Measurements from ENCODE around the gene VAV1.

The VAV1 gene

DNA sequence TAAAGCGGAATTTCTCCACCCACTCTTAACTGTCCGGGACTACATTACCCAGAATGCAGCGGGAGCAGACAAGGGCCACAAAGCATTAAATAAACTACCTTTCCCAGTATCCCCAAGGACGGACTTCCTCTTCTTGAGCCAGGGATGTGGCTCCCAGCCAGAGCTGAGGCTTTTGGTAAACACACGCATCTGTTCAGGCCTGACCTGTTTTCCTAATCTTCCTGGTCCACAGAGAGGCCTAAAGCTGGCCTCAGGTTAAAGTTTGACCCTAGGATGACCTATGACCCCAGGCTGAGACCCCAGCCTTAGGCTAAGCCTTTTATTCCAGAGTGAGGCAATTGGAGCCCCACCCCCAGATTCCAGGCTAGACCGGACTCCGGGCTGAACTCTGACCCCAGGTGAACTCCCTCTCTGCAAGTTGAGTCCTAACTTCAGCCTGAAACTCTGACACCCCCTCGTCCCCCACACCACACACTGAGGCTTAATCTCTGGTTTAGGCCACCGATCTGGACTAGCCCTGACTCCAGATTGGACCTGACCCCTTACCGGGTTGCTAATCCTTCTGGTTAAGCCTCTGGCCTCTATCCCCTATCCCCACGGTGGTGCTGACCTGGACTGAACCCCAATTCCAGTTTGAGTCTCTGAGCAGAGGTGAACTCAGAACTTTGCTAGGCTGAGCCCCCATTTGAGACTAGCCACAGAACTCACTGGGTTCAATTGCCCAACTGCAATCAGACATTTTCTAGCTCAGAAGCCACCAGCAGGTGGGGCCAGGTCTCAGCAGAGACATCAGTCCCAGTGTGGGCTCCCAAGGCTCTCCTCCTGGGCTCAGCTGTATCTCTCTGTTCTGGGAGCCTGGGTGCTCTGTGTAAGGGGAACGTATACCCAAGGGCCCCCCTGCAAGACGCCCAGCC is 34.4 kb upstream of the VAV1 start:
- peak overlapping the region; percentile 65 to 73 for H3K4me3 ChIP-seq (ENCODE audit: low read length in 2 of 2)

DNA sequence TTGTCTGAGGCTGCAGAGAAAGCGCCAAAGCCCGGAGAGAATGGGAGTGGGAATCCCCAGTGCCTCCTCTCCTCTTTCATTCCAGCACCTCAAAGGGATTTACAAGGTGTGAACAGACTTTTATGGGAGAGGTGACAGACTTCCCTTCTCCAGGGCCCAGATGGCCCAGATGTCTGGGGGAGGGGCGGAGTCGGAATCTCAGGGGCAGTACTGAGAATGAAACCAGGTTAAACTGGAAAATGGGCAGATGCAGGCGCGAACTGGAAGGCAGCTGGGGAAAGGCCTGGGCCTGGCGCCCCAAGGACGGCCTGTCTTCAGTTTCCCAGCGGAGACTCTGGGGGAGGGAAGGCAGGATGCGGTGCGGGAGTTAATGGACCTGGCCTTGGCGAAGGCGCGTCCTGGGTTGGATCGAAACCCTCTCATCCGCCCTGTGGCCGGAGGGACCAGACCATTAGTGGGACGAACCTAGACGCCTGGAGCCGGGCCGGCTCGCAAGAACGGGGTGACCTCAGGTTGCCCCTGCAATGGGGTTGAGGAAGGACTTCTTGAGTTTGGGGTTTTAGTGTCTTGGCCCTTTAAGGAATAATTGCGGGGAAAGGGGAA is 33.6 kb upstream of the VAV1 start:
- Histone ChIP-seq H3K4me1 (ENCODE audit: control insufficient read depth in 2 of 2, insufficient read depth in 2 of 2, low read length in 2 of 2) (peaks cover 28 to 37% of the 10 kb centered on the region in 2 donors), H3K36me3 (ENCODE audit: control insufficient read depth in 2 of 2, insufficient read depth in 2 of 2, low read length in 2 of 2) (peaks cover 6 to 12% of the 10 kb centered on the region in 2 donors), H3K27ac (ENCODE audit: low read depth in 2 of 2, low read length in 2 of 2) (peak overlapping the region; percentile 89 to 96), H3K4me3 (ENCODE audit: low read length in 2 of 2) (peak overlapping the region; percentile 65 to 73), H3K9ac (ENCODE audit: low read depth in 1 of 2, low read length in 2 of 2) (peak overlapping the region; percentile 76 to 87), H3K9me3 (ENCODE audit: control insufficient read depth in 2 of 2, low read length in 2 of 2) (no peaks in the 10 kb centered on the region), H3K27me3 (ENCODE audit: control insufficient read depth in 2 of 2, insufficient read depth in 2 of 2, low read length in 2 of 2) (no peaks in the 10 kb centered on the region)

More for the DNA sequence above, 34.4 kb upstream of the VAV1 start:
- peak overlapping the region; percentile 76 to 87 for H3K9ac ChIP-seq (ENCODE audit: low read depth in 1 of 2, low read length in 2 of 2)
- H3K36me3 ChIP-seq (ENCODE audit: control insufficient read depth in 2 of 2, insufficient read depth in 2 of 2, low read length in 2 of 2), result peaks cover 2 to 6% of the 10 kb centered on the region in 2 donors
- no peaks in the 10 kb centered on the region for H3K27me3 ChIP-seq (ENCODE audit: control insufficient read depth in 2 of 2, insufficient read depth in 2 of 2, low read length in 2 of 2)
- peaks cover 28 to 36% of the 10 kb centered on the region in 2 donors for H3K4me1 ChIP-seq (ENCODE audit: control insufficient read depth in 2 of 2, insufficient read depth in 2 of 2, low read length in 2 of 2)
- no peaks in the 10 kb centered on the region for H3K9me3 ChIP-seq (ENCODE audit: control insufficient read depth in 2 of 2, low read length in 2 of 2)
- peak overlapping the region; percentile 89 to 96 for H3K27ac ChIP-seq (ENCODE audit: low read depth in 2 of 2, low read length in 2 of 2)

DNA sequence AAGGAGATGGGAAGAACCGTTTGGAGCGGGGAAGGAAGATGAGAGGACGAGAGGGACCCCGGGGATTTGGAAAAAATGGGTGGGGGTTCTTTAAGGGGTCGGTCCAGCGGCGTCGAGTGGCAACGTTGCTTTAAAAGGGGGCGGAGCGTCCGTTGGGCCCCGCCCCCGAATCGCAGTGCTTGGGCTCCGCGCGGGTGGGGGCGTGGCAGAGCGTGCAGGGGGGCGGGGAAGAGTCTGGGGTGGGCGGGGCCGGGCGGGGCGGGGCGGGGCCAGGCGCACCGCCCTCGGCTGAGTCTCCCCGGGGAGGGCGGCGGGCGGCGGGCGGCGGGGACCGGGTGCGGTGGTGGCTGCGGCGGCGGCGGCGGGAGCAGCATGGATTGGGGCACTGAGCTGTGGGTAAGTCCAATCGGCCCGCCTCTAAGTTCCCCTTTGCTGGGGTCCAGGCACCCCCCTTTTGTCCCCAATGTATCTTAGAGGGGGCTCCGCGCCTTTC is 33.1 kb upstream of the VAV1 start, which contains the start of gene TRIP10:
TSS of gene TRIP10 (plus strand) at position 291 of the 493 bp plus-strand sequence. CDS start at position 373, 82 bp downstream.
- no peaks in the 10 kb centered on the region for H3K9me3 ChIP-seq (ENCODE audit: control insufficient read depth in 2 of 2, low read length in 2 of 2)
- peak within 1 kb of the TSS; percentile 89 to 96 for H3K27ac ChIP-seq (ENCODE audit: low read depth in 2 of 2, low read length in 2 of 2)
- peaks cover 34 to 42% of the 10 kb centered on the region in 2 donors for H3K4me1 ChIP-seq (ENCODE audit: control insufficient read depth in 2 of 2, insufficient read depth in 2 of 2, low read length in 2 of 2)
- no peaks in the 10 kb centered on the region for H3K27me3 ChIP-seq (ENCODE audit: control insufficient read depth in 2 of 2, insufficient read depth in 2 of 2, low read length in 2 of 2)
- peaks cover 10 to 16% of the 10 kb centered on the region in 2 donors for H3K36me3 ChIP-seq (ENCODE audit: control insufficient read depth in 2 of 2, insufficient read depth in 2 of 2, low read length in 2 of 2)
- H3K4me3 ChIP-seq (ENCODE audit: low read length in 2 of 2), result peak within 1 kb of the TSS; percentile 81 to 85
- peak within 1 kb of the TSS; percentile 91 to 95 for H3K9ac ChIP-seq (ENCODE audit: low read depth in 1 of 2, low read length in 2 of 2)

DNA sequence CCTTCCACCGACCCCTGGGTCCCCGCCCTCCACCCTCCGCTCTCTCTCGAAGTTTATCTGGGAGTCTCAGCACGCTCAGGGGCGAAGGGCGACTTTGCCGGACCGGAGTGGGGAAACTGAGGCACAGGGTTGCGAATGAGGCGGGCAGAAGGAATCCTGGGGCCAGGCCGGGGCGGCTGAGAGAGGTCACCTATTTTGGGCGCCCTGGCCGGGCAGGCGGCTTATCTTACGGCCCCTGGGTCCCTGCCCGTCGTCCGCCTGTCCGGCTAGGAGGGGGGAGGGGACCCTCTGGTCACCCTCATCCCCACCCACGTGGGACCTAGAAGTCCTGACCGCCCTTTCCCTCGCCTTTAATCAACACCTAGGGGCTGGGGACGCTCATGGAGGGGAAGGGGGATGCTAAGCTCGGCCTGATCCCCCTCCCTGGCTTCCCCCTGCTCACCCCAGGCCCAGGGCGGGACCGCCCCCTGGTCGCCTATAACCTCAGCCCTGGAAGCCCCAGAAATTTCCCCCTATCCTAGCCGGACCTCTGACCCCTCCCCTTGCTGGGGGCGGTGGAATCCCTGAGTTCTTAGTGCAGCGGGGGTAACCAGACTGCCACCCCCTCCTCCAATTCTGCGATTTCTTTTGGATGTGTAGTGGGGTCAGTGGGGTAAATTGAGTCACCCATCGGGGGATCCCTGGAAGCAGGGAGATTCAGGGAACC is 32.5 kb upstream of the VAV1 start:
- Histone ChIP-seq H3K9me3 (ENCODE audit: control insufficient read depth in 2 of 2, low read length in 2 of 2) (no peaks in the 10 kb centered on the region), H3K4me1 (ENCODE audit: control insufficient read depth in 2 of 2, insufficient read depth in 2 of 2, low read length in 2 of 2) (peaks cover 38 to 46% of the 10 kb centered on the region in 2 donors), H3K27ac (ENCODE audit: low read depth in 2 of 2, low read length in 2 of 2) (peak overlapping the region; percentile 88 to 89), H3K27me3 (ENCODE audit: control insufficient read depth in 2 of 2, insufficient read depth in 2 of 2, low read length in 2 of 2) (no peaks in the 10 kb centered on the region), H3K4me3 (ENCODE audit: low read length in 2 of 2) (peak overlapping the region; percentile 81 to 85), H3K36me3 (ENCODE audit: control insufficient read depth in 2 of 2, insufficient read depth in 2 of 2, low read length in 2 of 2) (peaks cover 13 to 18% of the 10 kb centered on the region in 2 donors), H3K9ac (ENCODE audit: low read depth in 1 of 2, low read length in 2 of 2) (peak overlapping the region; percentile 91 to 95)

DNA sequence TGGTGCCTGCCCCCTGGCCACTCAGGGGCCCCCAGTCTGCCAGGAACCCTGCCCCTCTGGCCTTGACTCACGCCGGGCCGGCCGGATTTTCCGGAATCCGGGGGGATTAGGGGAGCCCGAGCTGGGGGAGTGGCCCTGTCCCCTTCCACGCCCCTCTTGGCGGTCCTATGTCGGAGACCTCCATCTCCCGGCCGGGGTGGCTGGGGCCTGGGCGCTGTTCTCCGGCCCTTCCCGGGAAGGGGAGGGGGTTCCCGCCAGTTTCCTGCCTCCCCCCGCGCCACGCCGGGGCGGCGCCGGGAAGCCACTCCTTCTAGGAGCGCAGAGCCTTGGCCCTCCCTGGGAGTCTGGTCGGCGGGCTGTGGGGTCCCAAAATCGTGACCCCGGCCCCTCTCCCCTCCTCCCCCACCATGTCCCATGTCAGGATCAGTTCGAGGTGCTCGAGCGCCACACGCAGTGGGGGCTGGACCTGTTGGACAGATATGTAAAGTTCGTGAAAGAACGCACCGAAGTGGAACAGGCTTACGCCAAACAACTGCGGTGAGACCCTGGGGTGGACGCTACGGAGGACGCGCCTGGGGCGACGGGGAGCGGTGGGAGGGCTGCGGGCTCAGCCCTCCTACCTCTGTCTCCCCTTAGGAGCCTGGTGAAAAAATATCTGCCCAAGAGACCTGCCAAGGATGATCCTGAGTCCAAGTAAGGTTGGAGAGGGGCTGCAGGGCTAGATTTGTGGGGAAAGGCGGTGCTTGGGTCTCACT is 31.7 kb upstream of the VAV1 start:
- Histone ChIP-seq H3K4me1 (ENCODE audit: control insufficient read depth in 2 of 2, insufficient read depth in 2 of 2, low read length in 2 of 2) (peaks cover 41 to 47% of the 10 kb centered on the region in 2 donors), H3K9ac (ENCODE audit: low read depth in 1 of 2, low read length in 2 of 2) (peak overlapping the region; percentile 91 to 95), H3K27ac (ENCODE audit: low read depth in 2 of 2, low read length in 2 of 2) (peak overlapping the region; percentile 88 to 89), H3K27me3 (ENCODE audit: control insufficient read depth in 2 of 2, insufficient read depth in 2 of 2, low read length in 2 of 2) (no peaks in the 10 kb centered on the region), H3K9me3 (ENCODE audit: control insufficient read depth in 2 of 2, low read length in 2 of 2) (no peaks in the 10 kb centered on the region), H3K4me3 (ENCODE audit: low read length in 2 of 2) (peak overlapping the region; percentile 81 to 85), H3K36me3 (ENCODE audit: control insufficient read depth in 2 of 2, insufficient read depth in 2 of 2, low read length in 2 of 2) (peaks cover 16 to 24% of the 10 kb centered on the region in 2 donors)

DNA sequence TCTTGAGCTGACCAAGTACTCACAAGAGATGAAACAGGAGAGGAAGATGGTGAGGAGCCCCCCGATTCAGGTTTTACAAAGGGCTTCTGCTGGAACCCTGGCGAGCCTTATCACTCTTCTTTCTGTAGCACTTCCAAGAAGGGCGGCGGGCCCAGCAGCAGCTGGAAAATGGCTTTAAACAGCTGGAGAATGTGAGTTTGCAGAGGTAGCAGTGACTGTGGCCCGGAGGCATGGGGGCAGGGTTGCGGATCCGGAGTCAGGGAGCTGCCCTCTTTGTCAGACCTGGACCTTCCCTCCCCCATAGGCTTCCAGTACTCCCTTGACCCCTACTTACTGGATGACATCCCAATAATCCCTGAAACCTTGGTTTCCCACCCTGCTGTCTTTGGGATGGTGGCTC is 29.4 kb upstream of the VAV1 start:
- H3K4me3 ChIP-seq (ENCODE audit: low read length in 2 of 2), result no peak overlapping the region
- peaks cover 32 to 37% of the 10 kb centered on the region in 2 donors for H3K4me1 ChIP-seq (ENCODE audit: control insufficient read depth in 2 of 2, insufficient read depth in 2 of 2, low read length in 2 of 2)
- H3K27ac ChIP-seq (ENCODE audit: low read depth in 2 of 2, low read length in 2 of 2), result no peak overlapping the region
- peaks cover 32 to 39% of the 10 kb centered on the region in 2 donors for H3K36me3 ChIP-seq (ENCODE audit: control insufficient read depth in 2 of 2, insufficient read depth in 2 of 2, low read length in 2 of 2)
- H3K9me3 ChIP-seq (ENCODE audit: control insufficient read depth in 2 of 2, low read length in 2 of 2), result no peaks in the 10 kb centered on the region
- H3K9ac ChIP-seq (ENCODE audit: low read depth in 1 of 2, low read length in 2 of 2), result no peak overlapping the region
- no peaks in the 10 kb centered on the region for H3K27me3 ChIP-seq (ENCODE audit: control insufficient read depth in 2 of 2, insufficient read depth in 2 of 2, low read length in 2 of 2)

DNA sequence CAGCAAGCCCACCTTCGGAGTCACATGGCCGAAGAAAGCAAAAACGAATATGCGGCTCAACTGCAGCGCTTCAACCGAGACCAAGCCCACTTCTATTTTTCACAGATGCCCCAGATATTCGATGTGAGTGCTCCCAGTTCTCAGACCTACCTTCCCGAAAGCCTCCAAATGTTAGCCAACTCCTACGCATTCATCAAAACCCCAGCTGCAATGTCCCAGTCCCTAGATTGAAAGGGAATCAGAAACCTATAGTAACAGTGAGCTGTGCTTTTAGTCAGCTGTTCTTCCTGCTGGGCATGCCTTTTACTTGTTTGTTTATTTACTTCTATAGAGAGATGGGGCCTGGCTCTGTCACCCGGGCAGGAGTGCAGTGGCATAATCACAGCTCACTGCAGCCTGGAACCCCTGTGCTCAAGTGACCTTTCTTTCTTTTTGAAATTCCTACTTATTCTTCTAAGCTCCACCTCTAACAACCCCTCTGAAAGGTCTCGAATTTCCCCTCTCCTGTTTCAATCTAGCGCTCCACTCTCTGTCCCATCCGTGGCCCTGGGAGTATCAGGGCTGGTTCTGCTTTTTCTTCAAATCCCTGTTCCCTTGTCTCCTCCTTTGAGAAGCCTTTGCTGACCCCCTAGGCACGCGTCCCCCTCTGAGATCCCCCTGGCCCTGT is 28.7 kb upstream of the VAV1 start:
- H3K4me3 ChIP-seq (ENCODE audit: low read length in 2 of 2), result no peak overlapping the region
- peak overlapping the region; percentile 69 to 83 for H3K27ac ChIP-seq (ENCODE audit: low read depth in 2 of 2, low read length in 2 of 2)
- peaks cover 37 to 42% of the 10 kb centered on the region in 2 donors for H3K36me3 ChIP-seq (ENCODE audit: control insufficient read depth in 2 of 2, insufficient read depth in 2 of 2, low read length in 2 of 2)
- H3K9ac ChIP-seq (ENCODE audit: low read depth in 1 of 2, low read length in 2 of 2), result peak overlapping the region in 1 of 2 donors; percentile 53
- H3K9me3 ChIP-seq (ENCODE audit: control insufficient read depth in 2 of 2, low read length in 2 of 2), result no peaks in the 10 kb centered on the region
- no peaks in the 10 kb centered on the region for H3K27me3 ChIP-seq (ENCODE audit: control insufficient read depth in 2 of 2, insufficient read depth in 2 of 2, low read length in 2 of 2)
- peaks cover 24 to 29% of the 10 kb centered on the region in 2 donors for H3K4me1 ChIP-seq (ENCODE audit: control insufficient read depth in 2 of 2, insufficient read depth in 2 of 2, low read length in 2 of 2)

DNA sequence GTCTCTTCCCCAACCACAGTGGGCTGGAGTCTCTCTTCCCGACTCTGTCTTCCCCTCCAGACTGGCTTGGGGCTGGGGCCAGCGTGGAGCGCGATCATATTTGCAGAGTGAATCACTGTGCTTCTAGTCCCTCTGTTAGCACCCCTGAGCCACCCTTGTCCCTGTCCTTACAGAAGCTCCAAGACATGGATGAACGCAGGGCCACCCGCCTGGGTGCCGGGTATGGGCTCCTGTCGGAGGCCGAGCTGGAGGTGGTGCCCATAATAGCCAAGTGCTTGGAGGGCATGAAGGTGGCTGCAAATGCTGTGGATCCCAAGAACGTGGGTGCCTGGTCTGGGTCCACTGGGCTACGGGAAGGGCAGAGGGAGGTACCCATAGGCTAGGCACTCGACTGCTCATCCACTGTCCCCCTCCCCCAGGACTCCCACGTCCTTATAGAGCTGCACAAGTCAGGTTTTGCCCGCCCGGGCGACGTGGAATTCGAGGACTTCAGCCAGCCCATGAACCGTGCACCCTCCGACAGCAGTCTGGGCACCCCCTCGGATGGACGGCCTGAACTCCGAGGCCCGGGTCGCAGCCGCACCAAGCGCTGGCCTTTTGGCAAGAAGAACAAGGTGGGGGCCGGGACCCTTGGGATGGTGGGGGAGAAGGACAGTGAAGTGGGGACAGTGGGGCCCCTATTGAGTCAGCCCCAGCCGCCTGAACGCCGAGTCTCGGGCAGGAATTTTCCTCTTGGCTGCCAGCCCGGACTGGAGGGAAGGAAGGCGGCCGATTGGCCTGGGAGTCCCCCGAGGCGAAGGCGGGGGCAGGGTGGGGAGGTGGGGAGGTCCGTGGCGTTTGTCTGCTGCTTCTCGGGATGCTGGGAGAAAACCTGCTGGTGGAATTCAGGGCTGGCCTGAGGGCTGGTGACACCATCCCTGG is 27.9 kb upstream of the VAV1 start:
- Histone ChIP-seq H3K4me1 (ENCODE audit: control insufficient read depth in 2 of 2, insufficient read depth in 2 of 2, low read length in 2 of 2) (peaks cover 19 to 24% of the 10 kb centered on the region in 2 donors), H3K27me3 (ENCODE audit: control insufficient read depth in 2 of 2, insufficient read depth in 2 of 2, low read length in 2 of 2) (no peaks in the 10 kb centered on the region), H3K4me3 (ENCODE audit: low read length in 2 of 2) (peak overlapping the region in 1 of 2 donors; percentile 13), H3K27ac (ENCODE audit: low read depth in 2 of 2, low read length in 2 of 2) (peak overlapping the region; percentile 69 to 83), H3K36me3 (ENCODE audit: control insufficient read depth in 2 of 2, insufficient read depth in 2 of 2, low read length in 2 of 2) (peaks cover 44 to 48% of the 10 kb centered on the region in 2 donors), H3K9me3 (ENCODE audit: control insufficient read depth in 2 of 2, low read length in 2 of 2) (no peaks in the 10 kb centered on the region), H3K9ac (ENCODE audit: low read depth in 1 of 2, low read length in 2 of 2) (peak overlapping the region in 1 of 2 donors; percentile 53)

All from mucosa of rectum (tissue), 2 donors.